GM04503 (cell line): ENCODE data around the gene BPGM.
"Not testable (repeated sequence)": the region's sequence is repeated elsewhere in the genome, so short reads cannot be mapped to it uniquely, and the experiment has no call there.

Experiments
- DNase-seq: peaks from one replicate; pipeline ENCODE4 v3.0.0-alpha.2; 2012; ENCODE audit warnings: low read depth

BPGM gene

GRCh38 chr7:134632052-134632451, 14.6 kb upstream of the BPGM start:
- DNase-seq, result no peak

GRCh38 chr7:134632937-134633540, 13.6 kb upstream of the BPGM start:
- DNase-seq, result no peak

- no peak for DNase-seq
Measured at GRCh38 chr7:134636008-134636449, 10.6 kb upstream of the BPGM start.

GRCh38 chr7:134637441-134637840, 9.2 kb upstream of the BPGM start:
- no peak for DNase-seq

- DNase-seq, result no peak
Measured at GRCh38 chr7:134637934-134638719, 8.5 kb upstream of the BPGM start.

- DNase-seq, result no peak
Measured at GRCh38 chr7:134639061-134639460, 7.6 kb upstream of the BPGM start.

- no peak for DNase-seq
Measured at GRCh38 chr7:134639683-134640279, 6.9 kb upstream of the BPGM start.

- DNase-seq, result no peak
Measured at GRCh38 chr7:134640842-134641715, 5.6 kb upstream of the BPGM start.

- DNase-seq, result not testable (repeated sequence)
Measured at GRCh38 chr7:134641981-134642380, 4.7 kb upstream of the BPGM start.

- DNase-seq, result no peak
Measured at GRCh38 chr7:134643131-134643530, 3.5 kb upstream of the BPGM start.

- no peak for DNase-seq
Measured at GRCh38 chr7:134645478-134645877, 1.2 kb upstream of the BPGM start.

GRCh38 chr7:134645935-134646334, 718 bp upstream of the BPGM start:
- DNase-seq, result no peak

GRCh38 chr7:134648456-134648855, 1.8 kb downstream of the BPGM start:
- no peak for DNase-seq

- DNase-seq, result no peak
Measured at GRCh38 chr7:134649226-134649775, 2.6 kb downstream of the BPGM start.

- no peak for DNase-seq
Measured at GRCh38 chr7:134651991-134652390, 5.3 kb downstream of the BPGM start.

- no peak for DNase-seq
Measured at GRCh38 chr7:134654104-134654775, 7.6 kb downstream of the BPGM start.

- no peak for DNase-seq
Measured at GRCh38 chr7:134657526-134657925, 10.9 kb downstream of the BPGM start.

GRCh38 chr7:134660242-134660785, 13.7 kb downstream of the BPGM start:
- DNase-seq, result no peak

- DNase-seq, result peak; percentile 56
Measured at GRCh38 chr7:134660961-134661376, 14.3 kb downstream of the BPGM start.

GRCh38 chr7:134662166-134662870, 15.7 kb downstream of the BPGM start:
- DNase-seq, result no peak

- DNase-seq, result no peak
Measured at GRCh38 chr7:134662871-134663205, 16.2 kb downstream of the BPGM start.
